Progenitor cell of endocrine pancreas (in vitro differentiated cells): Measurements from ENCODE around the gene UBE3D. TPM values are rescaled to one million over a fixed set of nuclear protein-coding genes. Genes with fewer than 3 reads are reported as not detected.

Experiments
- DNase-seq: peaks from one replicate; pipeline ENCODE4 v3.0.0; 2021; ENCODE audit warnings: low spot score; ENCODE audit not compliant: unreplicated experiment
- H3K27ac Mint-ChIP-seq: 2 replicates; pipeline ENCODE4 v1.8.0; 2021; ENCODE audit warnings: mild to moderate bottlenecking, moderate library complexity, mixed read lengths
- H3K27me3 Mint-ChIP-seq: 2 replicates; pipeline ENCODE4 v1.8.0; 2021; ENCODE audit warnings: mixed read lengths
- H3K36me3 Mint-ChIP-seq: 2 replicates; pipeline ENCODE4 v1.8.0; 2022; ENCODE audit warnings: mixed read lengths; ENCODE audit not compliant: insufficient read depth
- H3K4me1 Mint-ChIP-seq: 2 replicates; pipeline ENCODE4 v1.8.0; 2021; ENCODE audit warnings: low read depth, mixed read lengths
- H3K4me3 Mint-ChIP-seq: 2 replicates; pipeline ENCODE4 v1.8.0; 2021; ENCODE audit warnings: low read depth, mild to moderate bottlenecking, moderate library complexity, mixed read lengths
- H3K9me3 Mint-ChIP-seq: 2 replicates; pipeline ENCODE4 v1.8.0; 2021; ENCODE audit warnings: low read depth, mixed read lengths
- total RNA-seq: library from RNA; stranded (reverse); gene quantifications from 2 replicates; pipeline ENCODE4 v1.2.1, GENCODE V29; 2021
- TF ChIP-seq, protein P1 (sequence below): fragments of 200-600 bp; sonication (generic); IDR thresholded peaks from one replicate; pipeline ENCODE4 v1.5.0; 2021; ENCODE audit warnings: antibody characterized with exemption, mild to moderate bottlenecking; ENCODE audit not compliant: unreplicated experiment

The UBE3D gene
- total RNA-seq, 1 donor from 2014 or later: 15.5 TPM

DNA sequence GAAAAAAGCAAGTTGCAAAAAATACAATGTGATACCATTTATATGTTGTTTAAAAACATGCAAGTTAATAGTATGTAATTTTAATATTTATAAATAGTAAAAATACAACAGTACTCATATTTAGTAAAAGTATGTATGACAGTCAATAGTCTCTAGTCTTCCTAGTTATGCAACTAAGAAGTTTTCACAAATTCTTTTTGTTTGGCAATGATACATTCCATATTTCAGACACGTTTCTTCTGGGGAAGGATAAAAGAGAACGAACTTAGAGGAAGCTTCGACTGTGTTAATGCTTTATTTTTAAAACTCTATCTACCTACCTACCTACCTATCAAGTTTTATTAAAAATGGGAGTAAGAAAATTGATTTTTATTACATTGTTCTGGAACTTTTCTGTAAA is 77.7 kb downstream of the UBE3D start:
- H3K27me3 Mint-ChIP-seq: no peaks in the 10 kb centered on the region
- H3K36me3 Mint-ChIP-seq: peaks cover 2% of the 10 kb centered on the region
- H3K4me3 Mint-ChIP-seq: no peak overlapping the region
- H3K27ac Mint-ChIP-seq: no peak overlapping the region
- no peak for DNase-seq
- TF ChIP-seq, protein P1, sequence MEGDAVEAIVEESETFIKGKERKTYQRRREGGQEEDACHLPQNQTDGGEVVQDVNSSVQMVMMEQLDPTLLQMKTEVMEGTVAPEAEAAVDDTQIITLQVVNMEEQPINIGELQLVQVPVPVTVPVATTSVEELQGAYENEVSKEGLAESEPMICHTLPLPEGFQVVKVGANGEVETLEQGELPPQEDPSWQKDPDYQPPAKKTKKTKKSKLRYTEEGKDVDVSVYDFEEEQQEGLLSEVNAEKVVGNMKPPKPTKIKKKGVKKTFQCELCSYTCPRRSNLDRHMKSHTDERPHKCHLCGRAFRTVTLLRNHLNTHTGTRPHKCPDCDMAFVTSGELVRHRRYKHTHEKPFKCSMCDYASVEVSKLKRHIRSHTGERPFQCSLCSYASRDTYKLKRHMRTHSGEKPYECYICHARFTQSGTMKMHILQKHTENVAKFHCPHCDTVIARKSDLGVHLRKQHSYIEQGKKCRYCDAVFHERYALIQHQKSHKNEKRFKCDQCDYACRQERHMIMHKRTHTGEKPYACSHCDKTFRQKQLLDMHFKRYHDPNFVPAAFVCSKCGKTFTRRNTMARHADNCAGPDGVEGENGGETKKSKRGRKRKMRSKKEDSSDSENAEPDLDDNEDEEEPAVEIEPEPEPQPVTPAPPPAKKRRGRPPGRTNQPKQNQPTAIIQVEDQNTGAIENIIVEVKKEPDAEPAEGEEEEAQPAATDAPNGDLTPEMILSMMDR: no peak
- no peaks in the 10 kb centered on the region for H3K4me1 Mint-ChIP-seq
- no peaks in the 10 kb centered on the region for H3K9me3 Mint-ChIP-seq

- TF ChIP-seq, protein P1: no peak
- no peaks in the 10 kb centered on the region for H3K27me3 Mint-ChIP-seq
- H3K9me3 Mint-ChIP-seq: no peaks in the 10 kb centered on the region
- no peak for DNase-seq
- peaks cover 2% of the 10 kb centered on the region for H3K36me3 Mint-ChIP-seq
- no peak overlapping the region for H3K27ac Mint-ChIP-seq
- no peak overlapping the region for H3K4me3 Mint-ChIP-seq
- H3K4me1 Mint-ChIP-seq: no peaks in the 10 kb centered on the region
These were observed 78.2 kb downstream of the UBE3D start for GRCh38 chr6:82987416-82987815.

- Mint-ChIP-seq H3K4me3 (no peak overlapping the region), H3K4me1 (no peaks in the 10 kb centered on the region), H3K36me3 (peaks cover 1% of the 10 kb centered on the region), H3K9me3 (no peaks in the 10 kb centered on the region), H3K27ac (no peak overlapping the region), H3K27me3 (no peaks in the 10 kb centered on the region)
- TF ChIP-seq, protein P1: no peak
- no peak for DNase-seq
These were observed 80.9 kb downstream of the UBE3D start for GRCh38 chr6:82984720-82985119.

GRCh38 chr6:82980086-82980485 is 85.6 kb downstream of the UBE3D start:
- H3K9me3 Mint-ChIP-seq: peaks cover 3% of the 10 kb centered on the region
- H3K4me1 Mint-ChIP-seq: no peaks in the 10 kb centered on the region
- TF ChIP-seq, protein P1: no peak
- DNase-seq: no peak
- H3K36me3 Mint-ChIP-seq: peaks cover 4% of the 10 kb centered on the region
- no peak overlapping the region for H3K27ac Mint-ChIP-seq
- no peaks in the 10 kb centered on the region for H3K27me3 Mint-ChIP-seq
- no peak overlapping the region for H3K4me3 Mint-ChIP-seq

DNA sequence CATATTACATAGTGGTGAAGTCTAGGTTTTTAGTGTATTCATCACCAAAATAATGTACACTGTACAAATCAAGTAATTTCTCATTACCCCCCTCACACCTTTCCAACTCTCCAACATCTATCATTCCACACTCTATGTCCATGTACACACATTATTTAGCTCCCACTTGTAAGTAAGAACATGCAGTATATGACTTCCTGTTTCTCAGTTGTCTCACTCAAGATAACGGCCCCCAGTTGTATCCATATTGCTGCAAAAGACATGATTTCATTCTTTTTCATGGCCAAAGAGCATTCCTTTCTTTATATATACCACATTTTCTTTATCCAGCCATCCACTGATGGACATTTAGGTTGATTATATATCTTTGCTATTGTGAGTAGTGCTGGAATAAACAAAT is 86.0 kb downstream of the UBE3D start:
- Mint-ChIP-seq H3K36me3 (peaks cover 4% of the 10 kb centered on the region), H3K4me3 (no peak overlapping the region), H3K27me3 (no peaks in the 10 kb centered on the region), H3K27ac (no peak overlapping the region), H3K4me1 (no peaks in the 10 kb centered on the region), H3K9me3 (peaks cover 3% of the 10 kb centered on the region)
- TF ChIP-seq, protein P1: no peak
- DNase-seq: no peak
